GM19468 (cell line): ENCODE results near the gene VIL1.
A peak's percentile ranks its signal among the peaks of the same experiment; 100 is the strongest.

Experiments
- ATAC-seq: cut with Tn5 transposase; IDR thresholded peaks from one replicate; pipeline ENCODE4 v1.9.1; 2021; ENCODE audit warnings: mild to moderate bottlenecking, moderate library complexity, moderate number of reproducible peaks; ENCODE audit not compliant: unreplicated experiment; ENCODE audit errors: extremely low read depth

VIL1 gene

DNA sequence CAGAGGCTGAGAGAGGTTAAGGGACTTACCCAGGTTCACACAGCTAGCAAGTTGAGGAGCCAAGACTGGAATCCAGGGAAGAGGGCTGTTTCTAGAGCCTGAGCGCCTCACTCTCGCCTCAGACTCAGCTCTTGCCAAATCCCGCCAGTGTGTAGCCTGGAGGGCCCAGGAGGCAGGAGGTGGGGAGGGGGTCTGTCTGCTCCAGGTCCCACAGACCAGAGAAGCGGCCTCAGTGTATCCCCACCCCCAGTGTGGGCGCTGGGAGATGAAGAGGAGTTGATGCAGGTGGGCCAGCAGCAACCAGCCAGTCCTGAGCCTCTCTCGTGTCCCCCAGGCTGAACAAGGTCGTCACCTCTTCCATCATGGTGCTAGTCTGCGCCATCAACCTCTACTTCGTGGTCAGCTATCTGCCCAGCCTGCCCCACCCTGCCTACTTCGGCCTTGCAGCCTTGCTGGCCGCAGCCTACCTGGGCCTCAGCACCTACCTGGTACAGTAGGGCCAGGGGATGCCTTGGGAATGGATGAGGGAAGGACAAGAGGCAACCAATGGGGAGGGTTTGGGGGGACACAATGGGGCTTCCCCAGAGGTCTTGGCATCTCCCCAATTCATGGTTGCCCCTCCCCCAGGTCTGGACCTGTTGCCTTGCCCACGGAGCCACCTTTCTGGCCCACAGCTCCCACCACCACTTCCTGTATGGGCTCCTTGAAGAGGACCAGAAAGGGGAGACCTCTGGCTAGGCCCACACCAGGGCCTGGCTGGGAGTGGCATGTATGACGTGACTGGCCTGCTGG, 24.4 kb upstream of the VIL1 start:
- no peak for ATAC-seq

DNA sequence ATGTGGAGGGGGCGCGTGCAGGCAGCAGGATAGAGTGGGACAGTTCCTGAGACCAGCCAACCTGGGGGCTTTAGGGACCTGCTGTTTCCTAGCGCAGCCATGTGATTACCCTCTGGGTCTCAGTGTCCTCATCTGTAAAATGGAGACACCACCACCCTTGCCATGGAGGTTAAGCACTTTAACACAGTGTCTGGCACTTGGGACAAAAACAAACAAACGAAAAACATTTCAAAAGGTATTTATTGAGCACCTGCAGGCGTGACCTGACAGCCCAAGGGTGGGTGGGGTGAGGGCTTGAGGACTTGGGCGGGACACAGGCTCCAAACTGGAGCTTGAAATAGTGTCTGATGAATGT, 23.9 kb upstream of the VIL1 start:
- ATAC-seq, result no peak

DNA sequence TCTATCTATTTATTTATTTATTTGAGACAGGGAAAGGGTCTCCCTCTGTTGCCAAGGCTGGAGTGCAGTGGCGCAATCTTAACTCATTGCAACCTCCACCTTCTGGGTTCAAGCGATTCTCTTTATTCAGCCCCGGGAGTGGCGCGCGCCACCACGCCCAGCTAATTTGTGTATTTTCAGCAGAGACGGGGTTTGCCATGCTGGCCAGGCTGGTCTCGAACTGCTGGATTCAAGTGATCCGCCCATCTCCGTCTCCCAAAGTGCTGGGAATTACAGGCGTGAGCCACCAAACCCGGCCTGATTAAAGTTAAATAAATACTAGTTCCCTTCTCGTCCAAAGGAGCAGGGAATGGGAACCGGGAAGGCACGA, 23.5 kb upstream of the VIL1 start:
- ATAC-seq, result no peak

DNA sequence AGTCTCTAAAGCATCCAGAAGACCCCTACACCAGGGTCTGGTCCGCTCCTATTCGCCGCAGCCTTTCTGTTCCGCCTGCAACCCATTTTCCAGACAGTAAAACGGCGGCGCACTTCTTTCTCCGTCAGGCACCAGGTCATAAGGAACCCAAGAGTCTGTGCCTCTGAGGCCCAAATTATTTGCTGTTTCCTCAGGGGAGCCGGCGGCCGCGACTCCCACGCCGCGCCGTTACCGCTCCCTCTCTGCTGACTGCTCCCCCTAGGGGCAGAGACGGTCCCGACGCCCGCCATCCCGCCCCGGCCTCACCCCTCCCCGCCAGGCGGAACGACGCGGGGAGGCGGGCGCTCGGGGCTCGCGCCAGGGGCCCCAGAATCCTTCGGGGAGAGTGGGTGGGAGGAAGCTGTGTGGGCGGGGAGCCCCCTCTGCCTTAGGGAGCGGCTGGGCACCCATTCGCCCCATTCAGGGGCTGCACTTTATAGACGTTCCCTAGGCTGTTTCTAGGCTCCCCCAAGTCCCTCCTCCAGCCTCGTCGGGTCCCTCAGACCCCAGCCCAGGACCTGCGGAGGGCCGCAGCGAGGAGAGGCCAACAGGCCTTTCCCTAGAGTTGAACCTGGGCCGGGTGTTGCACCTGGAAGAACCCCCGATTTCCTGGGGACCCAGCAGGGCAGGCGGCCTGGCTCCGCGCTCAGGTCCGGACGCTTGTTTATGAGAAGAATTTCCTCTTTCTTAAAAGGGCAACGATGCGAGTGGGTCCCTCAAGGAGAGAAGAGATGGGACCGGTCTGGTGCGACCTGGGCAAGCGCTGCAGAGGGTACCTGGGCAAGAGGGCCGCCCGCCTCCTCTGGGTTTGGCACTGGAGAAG, 22.9 kb upstream of the VIL1 start:
- ATAC-seq, result peak; percentile 25

DNA sequence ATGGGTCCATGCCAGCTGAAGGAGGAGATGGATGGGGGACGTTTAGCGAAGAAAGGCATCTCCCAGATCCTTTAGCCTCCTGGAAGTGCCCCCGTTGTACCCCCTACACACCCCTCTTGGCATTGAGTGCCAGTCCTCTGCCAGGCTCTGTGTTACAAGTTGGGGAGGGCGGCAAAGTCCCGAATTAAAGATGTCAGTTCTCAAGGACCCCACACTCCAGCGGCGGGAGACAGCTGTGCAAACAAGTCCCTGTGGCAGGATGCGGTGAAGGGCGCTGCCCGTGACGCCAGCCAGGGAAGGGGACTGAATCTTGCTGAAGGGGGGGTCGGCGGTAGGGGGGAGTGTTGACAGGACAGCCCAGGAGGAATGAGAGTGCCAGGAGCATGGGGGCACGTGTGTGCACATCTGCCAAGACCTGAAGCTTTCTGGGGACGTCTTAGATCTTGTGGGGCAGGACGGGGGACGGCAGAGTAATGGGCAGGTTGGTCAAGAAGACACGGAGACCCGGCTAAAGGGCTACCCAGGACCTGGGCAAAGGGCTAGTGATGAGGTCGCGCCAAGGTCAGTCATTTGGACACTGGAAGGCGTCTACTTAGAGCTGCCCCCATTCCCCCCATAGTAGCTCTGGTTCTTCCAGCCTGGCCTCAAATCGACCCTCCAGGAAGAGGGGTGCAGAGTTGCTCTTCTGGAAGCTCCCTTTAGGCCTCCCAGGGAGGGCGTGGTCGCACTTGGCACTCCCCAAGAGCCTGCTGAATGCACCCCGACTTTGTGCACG, 22.0 kb upstream of the VIL1 start:
- ATAC-seq, result no peak

DNA sequence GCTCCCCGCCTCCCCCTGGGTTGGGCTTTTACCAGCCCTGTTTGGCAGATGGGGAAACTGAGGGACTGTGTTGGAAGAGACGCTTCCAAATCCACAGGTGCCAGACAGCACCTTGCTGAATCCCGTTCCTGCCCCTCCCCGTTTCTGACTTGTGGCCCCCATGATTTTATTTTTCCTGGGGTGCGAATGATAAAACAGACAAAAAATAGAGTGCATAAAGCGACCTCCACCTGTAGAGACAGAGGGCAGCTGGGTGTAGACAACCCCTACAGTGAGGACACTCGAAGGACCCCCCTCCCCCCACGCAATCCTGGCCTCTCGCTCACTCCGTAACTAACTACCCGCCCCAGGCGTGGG, 21.5 kb upstream of the VIL1 start:
- no peak for ATAC-seq

DNA sequence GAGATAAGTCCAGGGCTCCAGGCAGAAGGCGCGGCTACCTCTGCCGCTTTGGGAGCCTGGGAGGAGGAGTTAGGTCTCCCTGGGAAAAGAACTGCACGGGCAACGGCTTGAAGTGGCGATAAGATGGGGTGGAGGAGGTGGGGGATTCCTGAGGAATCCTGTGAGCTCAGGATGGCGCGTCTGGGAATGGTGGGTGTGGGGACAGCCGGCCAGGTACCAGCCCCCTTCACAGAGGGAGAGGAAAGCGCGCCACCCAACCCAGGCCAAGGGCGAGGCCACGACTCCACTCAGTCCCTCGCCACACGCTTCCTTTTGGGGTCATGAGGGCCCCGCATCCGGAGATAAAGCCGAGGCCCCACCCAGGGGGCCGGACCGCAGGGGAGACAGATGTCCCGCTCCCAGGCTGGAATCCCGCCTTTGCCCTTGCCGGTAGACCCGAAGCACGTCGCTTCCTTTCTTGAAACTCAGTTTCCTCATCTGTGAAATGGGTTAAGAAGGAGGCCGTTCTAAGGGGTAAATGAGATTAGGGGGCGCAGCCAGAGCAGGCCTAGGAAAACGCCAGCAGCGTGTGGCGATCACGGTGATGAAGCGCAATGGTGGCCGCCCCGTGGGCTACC, 21.0 kb upstream of the VIL1 start:
- ATAC-seq, result no peak

DNA sequence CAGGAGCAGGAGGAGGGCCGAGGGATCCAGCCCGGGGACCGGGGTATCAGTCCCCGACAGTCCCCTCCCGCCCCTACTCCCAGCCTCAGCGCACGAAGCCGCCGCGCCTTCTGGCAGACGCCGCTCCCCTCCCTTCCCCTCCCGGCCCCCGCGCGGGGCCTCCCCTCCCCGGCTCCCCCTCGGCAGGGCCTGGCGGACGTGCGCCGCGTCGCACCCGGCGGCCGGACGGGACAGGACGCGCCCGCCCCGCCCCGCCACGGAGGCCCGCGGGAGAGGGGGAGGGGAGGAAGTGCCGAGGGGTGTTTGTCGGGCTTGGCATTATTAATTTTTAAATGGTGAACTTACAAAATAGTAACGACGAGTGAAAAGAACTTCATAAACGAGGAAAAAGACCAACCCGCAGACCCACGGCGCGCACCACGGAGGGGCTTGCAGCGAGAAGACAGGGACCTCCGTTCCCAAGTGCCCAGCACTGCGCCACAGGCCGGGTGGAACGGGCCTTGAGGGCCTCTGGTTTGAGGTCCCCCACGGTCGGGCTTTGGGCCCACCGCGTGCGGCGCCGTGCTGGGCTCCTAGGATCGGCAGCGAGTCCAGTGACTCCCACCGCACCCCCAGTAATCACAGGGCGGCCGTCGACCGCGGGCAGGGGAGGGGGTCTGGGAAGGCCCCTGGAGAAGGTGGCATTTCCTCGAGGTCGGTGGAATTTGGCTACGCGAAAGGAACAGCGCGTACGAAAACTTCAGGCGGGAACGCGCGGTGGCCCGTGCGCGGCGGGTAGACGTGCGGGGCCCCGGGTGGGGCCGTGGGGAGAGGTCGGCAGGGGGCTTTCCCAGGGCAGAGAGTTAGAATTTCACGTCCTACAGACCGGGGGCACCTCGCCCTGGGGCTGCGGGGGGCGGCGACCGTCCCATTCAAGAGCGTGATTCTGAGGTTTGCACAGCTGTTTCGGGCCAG, 20.2 kb upstream of the VIL1 start:
- ATAC-seq, result no peak

DNA sequence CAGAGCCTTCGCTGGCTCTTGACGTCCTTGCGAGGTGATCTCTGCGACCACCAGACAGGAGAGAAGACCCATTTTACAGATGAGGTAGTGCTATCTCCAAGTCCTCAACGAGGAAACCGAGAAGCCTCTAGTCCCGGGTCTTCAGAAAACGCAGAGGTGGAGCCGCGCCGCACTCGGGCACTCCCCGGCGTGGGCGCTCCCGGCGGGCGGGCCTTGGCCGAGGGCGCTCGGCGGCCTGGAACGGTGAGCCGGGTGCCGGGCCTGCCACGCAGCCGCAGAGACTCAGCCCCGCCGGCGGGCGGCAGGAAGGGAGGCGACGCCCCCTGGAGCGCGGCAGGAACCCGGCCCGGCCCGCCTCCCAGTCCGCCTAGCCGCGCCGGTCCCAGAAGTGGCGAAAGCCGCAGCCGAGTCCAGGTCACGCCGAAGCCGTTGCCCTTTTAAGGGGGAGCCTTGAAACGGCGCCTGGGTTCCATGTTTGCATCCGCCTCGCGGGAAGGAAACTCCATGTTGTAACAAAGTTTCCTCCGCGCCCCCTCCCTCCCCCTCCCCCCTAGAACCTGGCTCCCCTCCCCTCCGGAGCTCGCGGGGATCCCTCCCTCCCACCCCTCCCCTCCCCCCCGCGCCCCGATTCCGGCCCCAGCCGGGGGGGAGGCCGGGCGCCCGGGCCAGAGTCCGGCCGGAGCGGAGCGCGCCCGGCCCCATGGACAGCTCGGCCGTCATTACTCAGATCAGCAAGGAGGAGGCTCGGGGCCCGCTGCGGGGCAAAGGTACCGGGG, 19.3 kb upstream of the VIL1 start, which contains the start of gene CTDSP1:
Gene CTDSP1, plus strand, starts transcription at position 478 of the 776 bp plus-strand sequence. Its CDS starts 223 bp downstream, at position 701.
- peak; percentile 33 for ATAC-seq

DNA sequence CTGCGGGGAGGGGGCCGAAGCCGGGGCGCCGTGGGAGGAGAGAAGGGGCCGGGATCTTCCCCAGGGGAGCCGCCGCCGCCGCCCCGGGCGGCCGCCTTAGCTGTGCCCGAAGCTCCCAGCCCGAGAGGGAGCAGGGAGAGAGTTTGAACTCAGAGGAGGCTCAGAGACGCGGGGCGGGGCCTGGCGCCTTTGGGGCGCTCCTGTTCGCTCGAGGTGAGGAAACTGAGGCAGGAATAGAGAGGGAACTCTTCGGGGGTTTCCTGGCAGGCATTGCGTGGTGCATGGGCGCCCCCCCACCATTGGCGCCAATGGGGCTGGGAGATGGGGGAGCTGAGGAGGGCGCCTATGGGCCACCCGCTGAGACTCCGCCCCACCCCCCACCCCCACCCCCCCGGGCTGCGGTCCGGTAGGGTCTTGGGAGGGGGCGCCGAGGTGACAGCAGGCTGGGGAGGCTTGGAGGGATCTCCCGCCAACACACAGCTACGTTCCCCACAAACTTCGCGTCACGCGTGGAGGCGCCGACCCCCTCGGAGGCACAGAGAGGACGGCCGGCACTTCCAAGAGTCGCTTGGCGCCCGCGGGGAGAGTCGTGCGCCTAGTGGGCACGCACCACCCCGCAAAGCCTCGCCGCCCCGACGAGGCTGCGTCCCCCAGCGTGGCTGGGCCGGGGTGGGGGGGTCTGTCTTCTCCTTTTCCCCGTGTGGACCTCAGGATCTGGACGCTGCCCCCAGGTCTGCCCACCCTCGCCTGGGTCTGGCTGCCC, 18.6 kb upstream of the VIL1 start:
- no peak for ATAC-seq

DNA sequence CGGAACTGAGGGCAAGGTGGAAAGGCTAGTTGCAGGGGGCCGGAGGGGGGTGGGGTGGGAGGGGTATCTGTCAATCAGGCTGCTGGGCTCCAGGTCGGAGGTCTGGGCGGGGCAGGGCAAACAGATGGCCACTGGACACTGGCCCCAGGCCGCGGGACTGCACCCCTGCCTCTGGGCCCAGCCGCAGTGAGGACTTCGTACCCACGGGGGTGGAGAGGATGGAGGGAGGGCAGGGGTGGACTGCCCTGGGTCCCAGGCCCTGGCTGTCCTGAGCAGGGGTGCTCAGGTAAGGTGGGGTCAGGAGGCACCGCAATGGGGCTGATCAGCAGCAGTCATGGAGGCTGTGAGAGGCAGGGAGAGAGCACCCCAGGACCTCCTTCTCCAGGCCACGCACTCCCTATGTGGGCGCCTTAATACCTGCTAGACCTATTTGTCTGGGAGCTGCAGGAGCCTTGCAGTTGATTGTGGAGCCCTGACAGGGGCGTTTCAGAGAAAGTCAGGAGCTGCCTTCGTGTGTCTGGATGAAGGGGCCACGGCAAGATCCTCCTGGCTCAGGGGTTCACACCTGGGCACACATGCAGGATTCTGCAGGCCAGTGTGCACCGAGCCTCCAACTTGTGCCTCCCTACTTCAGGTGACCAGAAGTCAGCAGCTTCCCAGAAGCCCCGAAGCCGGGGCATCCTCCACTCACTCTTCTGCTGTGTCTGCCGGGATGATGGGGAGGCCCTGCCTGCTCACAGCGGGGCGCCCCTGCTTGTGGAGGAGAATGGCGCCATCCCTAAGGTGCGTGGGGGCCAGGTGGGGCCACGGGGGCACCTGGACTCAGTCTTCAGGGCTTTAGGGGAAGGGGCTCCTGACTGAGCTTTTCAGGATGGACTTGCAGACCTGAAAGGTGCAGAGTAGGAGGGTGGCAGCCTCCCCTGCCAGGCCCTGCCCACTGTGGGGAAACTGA, 17.7 kb upstream of the VIL1 start:
- ATAC-seq, result no peak

DNA sequence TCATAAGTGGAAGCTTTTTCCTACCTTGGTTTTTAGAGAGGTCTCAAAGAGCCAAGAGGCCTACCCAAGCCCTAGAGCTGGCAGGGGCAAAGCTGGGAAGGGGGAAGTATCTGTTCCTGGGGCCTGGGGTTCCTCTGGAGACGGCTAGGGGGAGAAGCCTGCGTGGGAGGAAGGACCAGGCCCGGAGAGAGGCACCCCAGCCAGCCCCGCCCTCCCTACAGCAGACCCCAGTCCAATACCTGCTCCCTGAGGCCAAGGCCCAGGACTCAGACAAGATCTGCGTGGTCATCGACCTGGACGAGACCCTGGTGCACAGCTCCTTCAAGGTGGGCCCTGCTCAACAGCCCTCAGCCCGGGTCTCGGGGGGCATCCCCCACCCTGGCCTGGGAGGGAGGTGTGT, 17.0 kb upstream of the VIL1 start:
- ATAC-seq, result no peak

DNA sequence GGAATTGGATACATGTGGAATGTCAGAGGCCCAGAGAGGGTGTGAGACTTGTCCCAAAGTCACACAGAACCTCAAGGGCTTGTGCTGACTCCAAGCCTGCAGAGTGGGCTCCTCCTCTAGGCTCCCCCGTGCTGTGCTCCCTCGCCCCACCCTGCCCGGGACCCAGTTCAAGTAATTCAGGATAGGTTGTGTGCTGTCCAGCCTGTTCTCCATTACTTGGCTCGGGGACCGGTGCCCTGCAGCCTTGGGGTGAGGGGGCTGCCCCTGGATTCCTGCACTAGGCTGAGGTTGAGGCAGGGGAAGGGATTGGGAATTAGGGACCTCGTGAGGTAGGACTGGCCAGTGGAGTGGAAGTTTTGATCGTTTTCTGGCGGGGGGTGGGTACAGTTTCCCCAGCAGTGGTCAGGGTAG, 16.4 kb upstream of the VIL1 start:
- ATAC-seq, result no peak

DNA sequence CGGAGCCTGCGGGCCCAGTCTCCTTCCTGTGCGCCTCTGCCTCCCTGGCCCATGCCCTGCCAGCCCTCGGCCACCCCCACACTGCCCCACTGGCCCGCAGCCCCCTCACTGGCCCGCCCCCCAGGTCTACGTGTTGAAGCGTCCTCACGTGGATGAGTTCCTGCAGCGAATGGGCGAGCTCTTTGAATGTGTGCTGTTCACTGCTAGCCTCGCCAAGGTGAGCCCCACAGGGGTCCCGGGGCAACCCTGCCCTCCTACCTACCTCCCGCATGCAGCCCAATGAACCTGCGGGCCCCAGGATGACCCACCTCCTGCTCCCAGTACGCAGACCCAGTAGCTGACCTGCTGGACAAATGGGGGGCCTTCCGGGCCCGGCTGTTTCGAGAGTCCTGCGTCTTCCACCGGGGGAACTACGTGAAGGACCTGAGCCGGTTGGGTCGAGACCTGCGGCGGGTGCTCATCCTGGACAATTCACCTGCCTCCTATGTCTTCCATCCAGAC, 16.0 kb upstream of the VIL1 start:
- ATAC-seq, result no peak

DNA sequence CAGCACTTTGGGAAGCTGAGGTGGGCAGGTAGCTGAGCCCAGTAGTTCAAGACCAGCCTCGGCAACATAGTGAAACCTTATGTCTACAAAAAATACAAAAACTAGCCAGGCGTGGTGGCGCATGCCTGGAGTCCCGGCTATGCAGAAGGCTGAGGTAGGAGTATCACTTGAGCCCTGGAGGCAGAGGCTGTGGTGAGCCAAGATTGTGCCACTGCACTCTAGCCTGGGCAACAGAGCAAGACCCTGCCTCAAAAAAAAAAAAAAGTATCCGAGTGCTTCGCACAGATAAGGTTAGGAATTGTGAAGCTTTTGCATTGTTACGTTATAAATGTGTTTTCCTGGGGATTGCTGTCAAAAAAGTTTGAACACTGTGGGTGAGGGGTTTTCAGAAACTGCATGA, 15.1 kb upstream of the VIL1 start:
- ATAC-seq, result no peak

DNA sequence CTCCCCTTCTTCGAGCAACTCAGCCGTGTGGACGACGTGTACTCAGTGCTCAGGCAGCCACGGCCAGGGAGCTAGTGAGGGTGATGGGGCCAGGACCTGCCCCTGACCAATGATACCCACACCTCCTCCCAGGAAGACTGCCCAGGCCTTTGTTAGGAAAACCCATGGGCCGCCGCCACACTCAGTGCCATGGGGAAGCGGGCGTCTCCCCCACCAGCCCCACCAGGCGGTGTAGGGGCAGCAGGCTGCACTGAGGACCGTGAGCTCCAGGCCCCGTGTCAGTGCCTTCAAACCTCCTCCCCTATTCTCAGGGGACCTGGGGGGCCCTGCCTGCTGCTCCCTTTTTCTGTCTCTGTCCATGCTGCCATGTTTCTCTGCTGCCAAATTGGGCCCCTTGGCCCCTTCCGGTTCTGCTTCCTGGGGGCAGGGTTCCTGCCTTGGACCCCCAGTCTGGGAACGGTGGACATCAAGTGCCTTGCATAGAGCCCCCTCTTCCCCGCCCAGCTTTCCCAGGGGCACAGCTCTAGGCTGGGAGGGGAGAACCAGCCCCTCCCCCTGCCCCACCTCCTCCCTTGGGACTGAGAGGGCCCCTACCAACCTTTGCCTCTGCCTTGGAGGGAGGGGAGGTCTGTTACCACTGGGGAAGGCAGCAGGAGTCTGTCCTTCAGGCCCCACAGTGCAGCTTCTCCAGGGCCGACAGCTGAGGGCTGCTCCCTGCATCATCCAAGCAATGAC, 14.4 kb upstream of the VIL1 start:
- ATAC-seq, result no peak
